ENCODE results near the gene PPP3CA.
"Not testable (repeated sequence)": the region's sequence is repeated elsewhere in the genome, so short reads cannot be mapped to it uniquely, and the experiment has no call there.

PPP3CA gene

GRCh38 chr4:101141230-101141629 is 206.1 kb downstream of the PPP3CA start:
- no peak for DNase-seq (ENCODE audit: low read depth)

DNA sequence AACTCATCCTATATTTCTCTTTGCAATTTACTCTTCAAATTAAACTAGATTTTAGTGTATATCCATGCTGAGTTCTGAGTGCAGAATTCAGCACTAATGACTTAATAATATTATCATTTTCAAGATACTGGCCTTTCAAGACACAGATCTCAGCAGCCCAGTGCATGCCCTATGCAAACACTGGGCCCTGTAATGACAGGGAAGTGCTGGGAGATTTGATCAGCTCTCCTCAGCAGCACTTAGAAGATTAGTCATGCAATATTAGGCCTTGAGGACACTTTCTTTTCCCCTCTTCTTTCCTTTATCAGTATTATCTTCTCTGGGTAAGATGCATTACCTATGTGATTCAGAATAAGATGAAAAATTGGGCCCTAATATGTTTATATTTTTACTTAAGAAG is 207.1 kb downstream of the PPP3CA start:
- DNase-seq (ENCODE audit: low read depth): no peak

GRCh38 chr4:101136373-101137370 is 210.7 kb downstream of the PPP3CA start:
- DNase-seq (ENCODE audit: low read depth): no peak

- DNase-seq (ENCODE audit: low read depth): no peak
These were observed 211.8 kb downstream of the PPP3CA start for GRCh38 chr4:101135371-101136010.

DNA sequence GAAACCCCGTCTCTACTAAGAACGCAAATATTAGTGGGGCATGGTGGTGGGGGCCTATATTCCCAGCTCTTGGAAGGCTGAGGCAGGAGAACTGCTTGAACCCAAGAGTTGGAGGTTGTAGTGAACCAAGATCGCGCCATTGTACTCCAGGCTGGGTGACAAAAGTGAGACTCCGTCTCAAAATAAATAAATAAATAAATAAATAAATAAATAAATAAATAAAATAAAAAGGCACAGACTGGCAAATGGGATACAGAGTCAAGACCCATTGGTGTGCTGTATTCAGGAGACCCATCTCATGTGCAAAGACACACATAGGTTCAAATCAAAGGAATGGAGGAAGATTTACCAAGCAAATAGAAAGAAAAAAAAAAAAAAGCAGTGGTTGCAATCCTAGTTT is 216.3 kb downstream of the PPP3CA start:
- not testable (repeated sequence) for DNase-seq (ENCODE audit: low read depth)

GRCh38 chr4:101128898-101129297 is 218.4 kb downstream of the PPP3CA start:
- not testable (repeated sequence) for DNase-seq (ENCODE audit: low read depth)

DNA sequence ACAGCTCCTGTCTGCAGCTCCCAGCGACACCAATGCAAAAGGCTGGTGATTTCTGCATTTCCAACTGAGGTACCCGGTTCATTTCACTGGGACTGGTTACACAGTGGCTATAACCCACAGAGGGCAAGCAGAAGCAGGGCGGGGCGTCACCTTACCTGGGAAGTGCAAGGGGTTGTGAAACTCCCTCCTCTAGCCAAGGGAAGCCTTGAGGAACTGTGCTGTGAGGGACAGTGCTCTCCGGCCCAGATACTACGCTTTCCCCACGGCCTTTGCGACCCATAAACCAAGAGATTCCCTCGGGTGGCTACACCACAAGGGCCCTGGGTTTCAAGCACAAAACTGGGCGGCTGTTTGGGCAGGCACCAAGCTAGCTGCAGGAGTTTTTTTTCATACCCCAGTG is 218.9 kb downstream of the PPP3CA start:
- no peak for DNase-seq (ENCODE audit: low read depth)

GRCh38 chr4:101127176-101127790 is 220.0 kb downstream of the PPP3CA start:
- no peak for DNase-seq (ENCODE audit: low read depth)

- DNase-seq (ENCODE audit: low read depth): no peak
These were observed 221.3 kb downstream of the PPP3CA start for GRCh38 chr4:101126059-101126458.

DNA sequence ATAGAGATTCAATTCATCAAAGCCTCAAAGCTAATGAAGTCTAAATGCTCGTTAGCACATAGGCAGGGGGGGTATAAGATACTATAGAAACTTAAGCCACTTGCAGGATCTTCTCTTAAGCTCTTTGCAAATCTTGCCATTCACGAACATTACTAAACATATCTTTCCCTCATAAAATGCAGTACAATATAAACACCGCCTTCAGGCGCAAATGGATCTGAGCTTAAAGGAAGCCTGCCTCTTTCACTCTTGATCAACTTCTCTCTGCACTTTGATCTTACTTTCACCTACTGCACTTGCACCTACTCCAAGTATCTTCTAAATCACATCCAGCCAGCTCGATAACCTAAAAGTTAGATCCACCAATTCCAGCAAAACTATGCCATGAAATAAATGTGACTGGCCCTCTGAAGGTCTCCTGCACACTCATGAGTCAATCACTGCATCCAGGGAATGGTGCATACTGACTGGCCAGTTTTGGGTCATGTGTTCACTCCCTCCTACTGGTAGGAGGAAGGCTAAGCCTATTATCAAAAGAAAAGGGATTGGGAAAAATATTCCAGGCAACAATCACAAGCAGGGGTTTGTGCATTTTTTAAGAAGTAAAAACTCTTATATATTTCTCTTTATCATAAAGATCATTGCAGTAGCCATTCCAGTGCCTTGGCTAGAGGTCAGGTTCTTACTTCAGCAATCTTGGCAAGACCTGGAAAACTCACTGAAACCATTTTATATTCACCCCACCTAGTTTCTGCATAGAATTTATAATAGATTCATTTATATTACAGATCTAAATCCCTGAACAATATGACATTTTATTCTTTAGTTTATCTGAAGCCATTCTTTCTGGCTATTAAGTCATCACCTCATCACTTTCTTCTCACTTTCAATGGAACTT is 222.0 kb downstream of the PPP3CA start:
- DNase-seq (ENCODE audit: low read depth): no peak

DNA sequence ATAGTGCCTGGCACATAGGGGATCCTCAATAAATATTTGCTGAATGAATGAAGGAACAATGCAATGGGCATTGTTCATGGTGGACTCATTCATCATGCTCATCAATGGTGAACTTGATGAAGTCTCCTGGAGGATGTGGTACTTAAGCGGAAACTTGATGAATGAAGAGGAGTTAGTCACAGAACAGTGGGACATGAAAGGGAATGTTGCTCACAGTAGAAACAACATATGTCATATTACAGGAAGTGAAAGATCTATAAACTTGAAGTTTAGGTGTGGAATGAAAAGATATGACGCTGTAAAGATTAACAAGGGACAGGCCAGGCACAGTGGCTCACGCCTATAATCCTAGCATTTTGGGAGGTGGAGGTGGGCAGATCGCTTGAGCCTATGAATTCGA is 224.1 kb downstream of the PPP3CA start:
- DNase-seq (ENCODE audit: low read depth): no peak

- no peak for DNase-seq (ENCODE audit: low read depth)
These were observed 225.3 kb downstream of the PPP3CA start for GRCh38 chr4:101122019-101122418.

- DNase-seq (ENCODE audit: low read depth): no peak
These were observed 228.2 kb downstream of the PPP3CA start for GRCh38 chr4:101119141-101119540.

DNA sequence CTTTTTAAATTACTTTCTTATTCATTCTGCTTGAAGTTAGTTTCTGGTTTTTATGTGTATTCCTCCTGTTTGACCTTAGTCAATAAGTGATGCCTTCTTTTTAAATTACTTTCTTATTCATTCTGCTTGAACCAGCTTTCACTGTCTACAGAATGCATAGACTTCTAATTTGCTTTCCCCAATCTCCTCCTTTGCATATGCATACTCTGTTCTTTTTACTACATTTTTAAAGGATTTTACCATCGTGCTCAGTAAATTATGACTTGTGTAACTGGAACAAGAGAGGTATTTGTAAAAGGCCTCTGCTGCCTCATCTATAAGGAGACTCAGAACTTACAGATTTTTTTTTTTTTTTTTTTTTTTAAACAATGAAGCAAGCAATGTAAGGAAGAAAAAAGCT is 228.7 kb downstream of the PPP3CA start:
- DNase-seq (ENCODE audit: low read depth): no peak

DNA sequence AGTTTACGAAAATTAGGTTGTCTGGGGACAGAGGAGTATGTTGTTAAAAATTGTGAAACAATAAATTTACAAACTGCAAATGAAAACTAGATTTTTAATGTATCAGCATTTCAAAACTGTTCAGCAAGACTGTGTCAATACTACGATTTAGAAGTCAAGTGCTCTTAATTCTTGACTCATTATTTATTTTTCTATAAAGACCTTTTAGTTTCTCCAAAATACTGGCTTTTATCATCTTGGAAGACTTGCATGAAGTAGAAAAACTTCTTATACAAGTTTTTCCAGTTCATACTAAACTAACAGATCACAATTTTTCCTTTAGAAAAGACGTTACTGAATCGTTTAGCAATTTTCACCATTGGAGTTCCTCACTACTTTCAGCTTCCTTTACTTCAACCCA is 231.4 kb downstream of the PPP3CA start:
- DNase-seq (ENCODE audit: low read depth): no peak

GRCh38 chr4:101114936-101115372 is 232.4 kb downstream of the PPP3CA start:
- DNase-seq (ENCODE audit: low read depth): no peak

- DNase-seq (ENCODE audit: low read depth): no peak
These were observed 242.8 kb downstream of the PPP3CA start for GRCh38 chr4:101104312-101105052.

GRCh38 chr4:101103381-101104142 is 243.8 kb downstream of the PPP3CA start:
- DNase-seq (ENCODE audit: low read depth): no peak

DNA sequence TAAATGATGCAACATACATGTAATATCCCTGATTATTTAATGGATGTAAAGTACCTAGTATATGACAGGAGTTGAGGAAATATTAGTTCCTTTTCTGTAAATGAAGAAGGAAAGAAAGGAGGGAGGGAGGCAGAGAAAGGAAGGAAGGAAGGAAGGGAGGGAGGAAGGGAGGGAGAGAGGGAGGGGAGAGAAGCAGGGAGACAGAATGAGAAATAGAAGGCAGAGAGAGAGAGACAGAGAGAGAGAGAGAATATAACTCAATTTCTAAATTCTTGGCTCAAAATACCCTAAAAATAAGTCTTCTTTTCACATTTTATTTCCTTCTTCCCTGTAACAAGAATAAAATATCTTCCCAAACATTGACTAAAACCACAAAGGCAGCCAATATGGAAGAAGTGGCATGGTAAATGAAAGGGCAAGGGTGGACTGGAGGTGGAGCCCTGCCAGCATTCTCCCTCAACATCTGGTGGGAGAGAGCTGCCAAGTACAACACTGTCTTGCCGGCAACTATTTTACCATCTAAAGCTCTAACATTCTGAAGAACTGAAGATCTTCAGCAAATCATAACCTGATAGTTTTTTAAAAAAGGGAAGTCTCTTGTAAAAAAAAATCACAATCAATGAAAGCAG is 245.1 kb downstream of the PPP3CA start:
- DNase-seq (ENCODE audit: low read depth): no peak

- no peak for DNase-seq (ENCODE audit: low read depth)
These were observed 246.3 kb downstream of the PPP3CA start for GRCh38 chr4:101101072-101101471.

All from stimulated activated CD8-positive, alpha-beta memory T cell treated with anti-CD3 and anti-CD28 coated beads, Interleukin-15, amount 100 ng/mL, for 1 hour (primary cell).